ELR (cell line): ENCODE measurements around the gene CDK9.
"Not testable (repeated sequence)": the region's sequence is repeated elsewhere in the genome, so short reads cannot be mapped to it uniquely, and the experiment has no call there.

Experiments used
- DNase-seq: peaks from one replicate; pipeline ENCODE4 v3.0.0-alpha.2; 2015; ENCODE audit warnings: low read depth

The CDK9 gene

GRCh38 chr9:127780126-127780885, 5.5 kb upstream of the CDK9 start:
- no peak for DNase-seq

- DNase-seq = not testable (repeated sequence)
Observed at GRCh38 chr9:127780909-127781308, 4.9 kb upstream of the CDK9 start.

GRCh38 chr9:127781806-127782205, 4.0 kb upstream of the CDK9 start:
- DNase-seq = no peak

- no peak for DNase-seq
Observed at GRCh38 chr9:127783111-127784008, 2.5 kb upstream of the CDK9 start.

GRCh38 chr9:127785023-127785932, 556 bp upstream of the CDK9 start:
- peak; percentile 81 for DNase-seq

- DNase-seq = no peak
Observed at GRCh38 chr9:127786773-127787104, 905 bp downstream of the CDK9 start.

- no peak for DNase-seq
Observed at GRCh38 chr9:127788337-127789011, 2.6 kb downstream of the CDK9 start.

GRCh38 chr9:127789179-127789578, 3.3 kb downstream of the CDK9 start:
- no peak for DNase-seq

GRCh38 chr9:127790094-127790855, 4.4 kb downstream of the CDK9 start:
- no peak for DNase-seq

- no peak for DNase-seq
Observed at GRCh38 chr9:127791085-127791484, 5.3 kb downstream of the CDK9 start.

GRCh38 chr9:127792417-127793031, 6.7 kb downstream of the CDK9 start:
- no peak for DNase-seq

- DNase-seq = peak; percentile 32
Observed at GRCh38 chr9:127793093-127793708, 7.4 kb downstream of the CDK9 start.

- DNase-seq = no peak
Observed at GRCh38 chr9:127794001-127794791, 8.4 kb downstream of the CDK9 start.

GRCh38 chr9:127796225-127796813, 10.5 kb downstream of the CDK9 start:
- DNase-seq = peak; percentile 27

- peak; percentile 62 for DNase-seq
Observed at GRCh38 chr9:127796852-127797370, 11.1 kb downstream of the CDK9 start.

GRCh38 chr9:127801955-127802575, 16.2 kb downstream of the CDK9 start:
- DNase-seq = no peak

GRCh38 chr9:127802576-127803443, 17.0 kb downstream of the CDK9 start, which contains the start of gene FPGS:
FPGS (plus strand) TSS chr9:127802882; CDS start chr9:127802925, 43 bp downstream.
- peak; percentile 91 for DNase-seq
